Neuronal stem cell (in vitro differentiated cells): ENCODE measurements around the gene ADARB1. TPM values are rescaled to one million over a fixed set of nuclear protein-coding genes. Genes with fewer than 3 reads are reported as not detected.
A peak's percentile ranks its signal among the peaks of the same experiment; 100 is the strongest.

Experiments
- DNase-seq: peaks from one replicate; pipeline ENCODE4 v3.0.0-alpha.2; 2013; ENCODE audit warnings: low spot score
- H2AFZ ChIP-seq: one replicate; pipeline ENCODE4 v1.6.1; 2013; ENCODE audit warnings: mild to moderate bottlenecking, low read length, inconsistent platforms
- H2AK5ac ChIP-seq: 2 replicates; pipeline ENCODE4 v1.6.1; 2013; ENCODE audit warnings: low read depth, mild to moderate bottlenecking, inconsistent platforms, low read length, moderate library complexity, mixed read lengths
- H2BK120ac ChIP-seq: 2 replicates; pipeline ENCODE4 v1.6.1; 2013; ENCODE audit warnings: low read depth, mild to moderate bottlenecking, inconsistent platforms, low read length, moderate library complexity, mixed read lengths
- H2BK12ac ChIP-seq: one replicate; pipeline ENCODE4 v1.6.1; 2013; ENCODE audit warnings: low read length, inconsistent platforms
- H2BK15ac ChIP-seq: 2 replicates; pipeline ENCODE4 v1.6.1; 2013; ENCODE audit warnings: mild to moderate bottlenecking, low read length, inconsistent platforms, mixed read lengths
- H2BK5ac ChIP-seq: one replicate; pipeline ENCODE4 v1.6.1; 2013; ENCODE audit warnings: inconsistent platforms, mild to moderate bottlenecking, low read length, moderate library complexity
- H3K14ac ChIP-seq: one replicate; pipeline ENCODE4 v1.6.1; 2013; ENCODE audit warnings: low read length, inconsistent platforms
- H3K18ac ChIP-seq: 2 replicates; pipeline ENCODE4 v1.6.1; 2013; ENCODE audit warnings: low read length, inconsistent platforms
- H3K23ac ChIP-seq: 2 replicates; pipeline ENCODE4 v1.6.1; 2013; ENCODE audit warnings: low read depth, mild to moderate bottlenecking, mixed read lengths, low read length, inconsistent platforms; ENCODE audit not compliant: poor library complexity
- H3K27ac ChIP-seq: replicated peaks from 3 replicates; pipeline ENCODE4 v1.5.1; 2013; ENCODE audit warnings: low read length, inconsistent platforms
- H3K27me3 ChIP-seq, 3 experiments: 2 replicates each; pipeline ENCODE4 v1.6.1; 2013; ENCODE audit warnings: low read length in 3 of 3, mild to moderate bottlenecking in 2 of 3, inconsistent platforms in 1 of 3, low read depth in 1 of 3, mixed read lengths in 1 of 3, moderate library complexity in 1 of 3; ENCODE audit not compliant: control insufficient read depth in 3 of 3, insufficient read depth in 3 of 3
- H3K36me3 ChIP-seq, 2 donors: replicated peaks in 1 of 2; 2 replicates each; pipeline ENCODE4 v1.6.1; 2013; ENCODE audit warnings: low read length in 2 of 2; ENCODE audit not compliant: control insufficient read depth in 2 of 2, insufficient read depth in 2 of 2
- H3K4ac ChIP-seq: 2 replicates; pipeline ENCODE4 v1.6.1; 2013; ENCODE audit warnings: inconsistent platforms, mild to moderate bottlenecking, low read length, moderate library complexity
- H3K4me1 ChIP-seq, 2 donors: 1 replicate in 1 of 2; 2 replicates in 1 of 2; pipeline ENCODE4 v1.6.1; 2013; ENCODE audit warnings: low read length in 2 of 2, low read depth in 1 of 2; ENCODE audit not compliant: control insufficient read depth in 2 of 2, insufficient read depth in 1 of 2
- H3K4me2 ChIP-seq: one replicate; pipeline ENCODE4 v1.6.1; 2013; ENCODE audit warnings: mild to moderate bottlenecking, low read length, inconsistent platforms; ENCODE audit not compliant: insufficient read depth, poor library complexity, severe bottlenecking
- H3K4me3 ChIP-seq, 2 donors: 2 replicates each; pipeline ENCODE4 v1.5.1; 2013; ENCODE audit warnings: low read length in 2 of 2, mild to moderate bottlenecking in 2 of 2, inconsistent platforms in 1 of 2, moderate library complexity in 1 of 2
- H3K79me1 ChIP-seq: one replicate; pipeline ENCODE4 v1.6.1; 2013; ENCODE audit warnings: low read depth, mild to moderate bottlenecking, inconsistent platforms, low read length, moderate library complexity
- H3K9ac ChIP-seq: one replicate; pipeline ENCODE4 v1.6.1; 2013; ENCODE audit warnings: mild to moderate bottlenecking, low read depth, low read length, inconsistent platforms; ENCODE audit not compliant: poor library complexity
- H3K9me3 ChIP-seq, 2 donors: replicated peaks in 1 of 2; 2 replicates each; pipeline versions ENCODE3 to v1.6.1; 2013; ENCODE audit warnings: low read length in 2 of 2, mild to moderate bottlenecking in 2 of 2, inconsistent platforms in 1 of 2, low read depth in 1 of 2, mixed read lengths in 1 of 2, moderate library complexity in 1 of 2; ENCODE audit not compliant: control insufficient read depth in 2 of 2, insufficient read depth in 1 of 2
- H4K8ac ChIP-seq: one replicate; pipeline ENCODE4 v1.6.1; 2013; ENCODE audit warnings: low read depth, mild to moderate bottlenecking, inconsistent platforms, low read length, moderate library complexity
- H4K91ac ChIP-seq: one replicate; pipeline ENCODE4 v1.6.1; 2013; ENCODE audit warnings: low read length, low read depth, mild to moderate bottlenecking, inconsistent platforms; ENCODE audit not compliant: poor library complexity
- WGBS, 2 donors: extraction: QIAGEN DNeasy Blood & Tissue Kit; methylation state at CpG; one replicate each; pipeline ENCODE4 v1.1.7; 2013; ENCODE audit warnings: missing lambda C conversion rate in 2 of 2, mixed read lengths in 1 of 2; ENCODE audit not compliant: insufficient read length in 2 of 2, insufficient replicate concordance in 1 of 2; ENCODE audit errors: extremely low coverage in 2 of 2; 5-methylcytosine and 5-hydroxymethylcytosine counted together
- polyA plus RNA-seq, 2 experiments: library from polyadenylated mRNA; stranded (reverse); fragments of 200-250 nt; gene quantifications; one replicate each; pipeline ENCODE4 v1.2.3, GENCODE V29; 2013

The ADARB1 gene
- polyA plus RNA-seq (2013, experiment 1 of 2), result 5.9 TPM
- 6.1 TPM for polyA plus RNA-seq (2013, experiment 2 of 2)

- H3K14ac ChIP-seq, result peak within 1 kb of the TSS; percentile 43
- H2AFZ ChIP-seq, result peak within 1 kb of the TSS; percentile 98
- WGBS, 2 donors, result no CpG with 5 or more reads among the region's 132 CpGs
- peak within 1 kb of the TSS; percentile 99 for H3K4me2 ChIP-seq
- H3K9ac ChIP-seq, result peak within 1 kb of the TSS; percentile 98
- H2BK15ac ChIP-seq, result no peak within 1 kb of the TSS
- H2BK5ac ChIP-seq, result no peak within 1 kb of the TSS
- peak; percentile 72 for DNase-seq
- H4K8ac ChIP-seq, result no peak within 1 kb of the TSS
- no peak within 1 kb of the TSS for H2BK12ac ChIP-seq
- H3K4me3 ChIP-seq, result peak within 1 kb of the TSS; percentile 81 to 97
- H3K27me3 ChIP-seq, result peaks cover 2 to 12% (median 12%) of the 10 kb centered on the region in 3 experiments
- no peak within 1 kb of the TSS for H3K4ac ChIP-seq
- H3K23ac ChIP-seq, result peak within 1 kb of the TSS; percentile 80
- peak within 1 kb of the TSS; percentile 92 for H3K18ac ChIP-seq
- H2BK120ac ChIP-seq, result no peak within 1 kb of the TSS
- H3K36me3 ChIP-seq, result no peaks in the 10 kb centered on the region
- no peak within 1 kb of the TSS for H4K91ac ChIP-seq
- H3K4me1 ChIP-seq, result peaks cover 4 to 5% of the 10 kb centered on the region in 2 donors
- peaks cover 4% of the 10 kb centered on the region for H3K79me1 ChIP-seq
- H3K9me3 ChIP-seq, result no peaks in the 10 kb centered on the region
- peak within 1 kb of the TSS; percentile 88 for H3K27ac ChIP-seq
- no peak within 1 kb of the TSS for H2AK5ac ChIP-seq
Observed at GRCh38 chr21:45074048-45074817, at the start of gene ADARB1. ADARB1 (plus strand) TSS chr21:45074580; CDS start chr21:45171657, 97,077 bp downstream.

GRCh38 chr21:45026066-45026745 lies 48.2 kb upstream of the ADARB1 start:
- H4K91ac ChIP-seq, result no peak overlapping the region
- H3K36me3 ChIP-seq, result no peaks in the 10 kb centered on the region
- WGBS, 2 donors, result no CpG with 5 or more reads among the region's 22 CpGs
- no peak overlapping the region for H3K4me2 ChIP-seq
- H3K79me1 ChIP-seq, result no peaks in the 10 kb centered on the region
- peaks cover 17 to 41% of the 10 kb centered on the region in 2 donors for H3K4me1 ChIP-seq
- H3K14ac ChIP-seq, result peak overlapping the region; percentile 84
- no peak overlapping the region for H2BK120ac ChIP-seq
- DNase-seq, result no peak
- H2AK5ac ChIP-seq, result peak overlapping the region; percentile 53
- H2BK12ac ChIP-seq, result no peak overlapping the region
- H3K4ac ChIP-seq, result no peak overlapping the region
- peak overlapping the region in 1 of 2 donors; percentile 19 for H3K4me3 ChIP-seq
- no peak overlapping the region for H3K27ac ChIP-seq
- peaks cover 0 to 39% (median 0%) of the 10 kb centered on the region in 3 experiments for H3K27me3 ChIP-seq
- H3K9me3 ChIP-seq, result peaks cover 2 to 4% of the 10 kb centered on the region in 2 donors
- H3K18ac ChIP-seq, result peak overlapping the region; percentile 52
- H2BK15ac ChIP-seq, result peak overlapping the region; percentile 7
- no peak overlapping the region for H3K9ac ChIP-seq
- peak overlapping the region; percentile 34 for H3K23ac ChIP-seq
- H2BK5ac ChIP-seq, result peak overlapping the region; percentile 29
- no peak overlapping the region for H4K8ac ChIP-seq
- H2AFZ ChIP-seq, result no peak overlapping the region

- Histone ChIP-seq H2AFZ (no peak overlapping the region), H3K4me3 (peak overlapping the region in 1 of 2 donors; percentile 19), H4K91ac (no peak overlapping the region), H2BK120ac (no peak overlapping the region), H2BK15ac (peak overlapping the region; percentile 45), H2AK5ac (peak overlapping the region; percentile 71), H3K79me1 (no peaks in the 10 kb centered on the region), H4K8ac (peak overlapping the region; percentile 48), H3K4ac (no peak overlapping the region), H3K27ac (no peak overlapping the region), H3K9ac (no peak overlapping the region), H3K36me3 (no peaks in the 10 kb centered on the region), H3K18ac (peak overlapping the region; percentile 77), H3K14ac (peak overlapping the region; percentile 84), H3K4me2 (no peak overlapping the region), H3K27me3 (peaks cover 0 to 46% (median 0%) of the 10 kb centered on the region in 3 experiments), H2BK5ac (peak overlapping the region; percentile 29), H2BK12ac (no peak overlapping the region), H3K4me1 (peaks cover 23 to 39% of the 10 kb centered on the region in 2 donors), H3K23ac (peak overlapping the region; percentile 5), H3K9me3 (peaks cover 0 to 4% of the 10 kb centered on the region in 2 donors)
- WGBS, 2 donors, result no CpG with 5 or more reads among the region's 12 CpGs
- DNase-seq, result no peak
Observed at GRCh38 chr21:45026826-45027225, 47.6 kb upstream of the ADARB1 start.
